GM12878 (cell line): ENCODE results near the gene GLT8D1. TPM values are rescaled to one million over a fixed set of nuclear protein-coding genes. Genes with fewer than 3 reads are reported as not detected.

ENCODE experiments used
- ATAC-seq: fragments of 200-7000 bp; cut with Tn5 transposase; 3 replicates; pipeline ENCODE4 v1.9.1; 2020; ENCODE audit warnings: mild to moderate bottlenecking, moderate library complexity
- BruUV-seq: library from RNA; stranded (reverse); fragments of 400-500 nt; replicated peaks from 2 replicates; lab custom pipeline; 2021; lab: Mats Ljungman, UMichigan
- CTCF ChIA-PET: fragments of 300-600 bp; sonication (Branson Sonifier 250); formaldehyde crosslinking; extraction: SDS; loops from one replicate; lab custom pipeline; 2021; ENCODE audit warnings: inconsistent platforms; lab: Yijun Ruan, JAX
- POLR2A ChIA-PET: fragments of 350-600 bp; formaldehyde crosslinking; extraction: SDS; loops from one replicate; lab custom pipeline; 2021; ENCODE audit warnings: inconsistent platforms; lab: Charles Lee
- RAD21 ChIA-PET: fragments of 300-600 bp; sonication (Branson Sonifier 250); formaldehyde crosslinking; loops from one replicate; lab custom pipeline; 2023; ENCODE audit warnings: antibody characterized with exemption; ENCODE audit not compliant: unreplicated experiment; lab: Charles Lee
- SMC1A ChIA-PET: fragments of 300-600 bp; sonication (Branson Sonifier 250); formaldehyde crosslinking; loops from one replicate; lab custom pipeline; 2023; ENCODE audit not compliant: unreplicated experiment, uncharacterized antibody; lab: Charles Lee
- DNase-seq: peaks from one replicate; pipeline ENCODE4 v3.0.0-alpha.2; 2011; ENCODE audit warnings: low read depth, low spot score
- FAIRE-seq: peaks from 3 replicates; lab custom pipeline; 2011; peaks lifted over from hg19 to GRCh38; lab: Jason Lieb, UNC
- H2AFZ ChIP-seq: 2 replicates; pipeline ENCODE4 v1.6.0; 2011; ENCODE audit warnings: low read depth, low read length, control low read depth; ENCODE audit not compliant: control insufficient read depth
- H3K27ac ChIP-seq: 2 replicates; pipeline ENCODE4 v1.5.1; 2011; ENCODE audit warnings: control low read depth; ENCODE audit not compliant: control insufficient read depth, insufficient read depth
- H3K27me3 ChIP-seq, 2 experiments: replicated peaks in 1 of 2; 2 replicates each; pipeline versions ENCODE4 v1.6.0 to v1.6.1; 2011; ENCODE audit warnings: low read length in 1 of 2; ENCODE audit not compliant: control insufficient read depth in 2 of 2, insufficient read depth in 2 of 2
- H3K36me3 ChIP-seq, 2 experiments: 2 replicates each; pipeline ENCODE4 v1.5.1; 2011; ENCODE audit warnings: low read length in 1 of 2; ENCODE audit not compliant: control insufficient read depth in 2 of 2, insufficient read depth in 2 of 2
- H3K4me1 ChIP-seq: 2 replicates; pipeline ENCODE4 v1.6.1; 2011; ENCODE audit warnings: mild to moderate bottlenecking, low read length, moderate library complexity, mixed read lengths; ENCODE audit not compliant: control insufficient read depth, insufficient read depth
- H3K4me2 ChIP-seq: 2 replicates; pipeline ENCODE4 v1.6.0; 2011; ENCODE audit warnings: control low read depth; ENCODE audit not compliant: control insufficient read depth, insufficient read depth
- H3K4me3 ChIP-seq: fragments of 200-600 bp; sonication (generic); 2 replicates; pipeline ENCODE4 v1.5.1; 2016
- H3K79me2 ChIP-seq: 2 replicates; pipeline ENCODE4 v1.6.0; 2011; ENCODE audit warnings: low read length; ENCODE audit not compliant: control insufficient read depth, insufficient read depth
- H3K9ac ChIP-seq: 2 replicates; pipeline ENCODE4 v1.8.0; 2011; ENCODE audit warnings: low read length, control low read depth, mixed read lengths; ENCODE audit not compliant: control insufficient read depth, insufficient read depth
- H3K9me3 ChIP-seq: replicated peaks from 3 replicates; pipeline ENCODE4 v1.5.1; 2011; ENCODE audit warnings: mild to moderate bottlenecking, low read length; ENCODE audit not compliant: control insufficient read depth, insufficient read depth
- H4K20me1 ChIP-seq: 2 replicates; pipeline ENCODE4 v1.6.0; 2011; ENCODE audit not compliant: control insufficient read depth, insufficient read depth
- CHD2 ChIP-seq: IDR thresholded peaks from 2 replicates; pipeline ENCODE4 v1.6.1; 2011; ENCODE audit warnings: low read depth, low read length, improper control_type of control experiment, borderline replicate concordance
- CUX1 ChIP-seq: IDR thresholded peaks from 2 replicates; pipeline ENCODE4 v1.6.1; 2012; ENCODE audit warnings: improper control_type of control experiment, low read depth, low read length; ENCODE audit not compliant: insufficient replicate concordance
- DPF2 ChIP-seq: fragments of 450-650 bp; IDR thresholded peaks from 2 replicates; pipeline ENCODE4 v1.6.1; 2017; ENCODE audit warnings: mild to moderate bottlenecking
- FOXK2 ChIP-seq: fragments of 450-650 bp; IDR thresholded peaks from 2 replicates; pipeline ENCODE4 v1.6.1; 2017; ENCODE audit warnings: mild to moderate bottlenecking, moderate library complexity
- IKZF2 ChIP-seq, 2 experiments: fragments of 450-650 bp; IDR thresholded peaks; 2 replicates each; pipeline ENCODE4 v1.6.1; 2017; ENCODE audit warnings: mild to moderate bottlenecking in 2 of 2, moderate library complexity in 2 of 2
- MEF2A ChIP-seq: IDR thresholded peaks from 2 replicates; pipeline ENCODE4 v1.6.1; 2011; ENCODE audit warnings: low read depth, mild to moderate bottlenecking, low read length, moderate library complexity; ENCODE audit not compliant: insufficient read depth
- MEF2B ChIP-seq: fragments of 450-650 bp; IDR thresholded peaks from 2 replicates; pipeline ENCODE4 v1.6.1; 2018; ENCODE audit warnings: mild to moderate bottlenecking, moderate library complexity; ENCODE audit not compliant: partially characterized antibody, poor library complexity, severe bottlenecking
- RAD51 ChIP-seq: fragments of 450-650 bp; IDR thresholded peaks from 2 replicates; pipeline ENCODE4 v1.6.1; 2016; ENCODE audit warnings: moderate library complexity, mild to moderate bottlenecking, inconsistent platforms
- SIX5 ChIP-seq: IDR thresholded peaks from 2 replicates; pipeline ENCODE4 v1.6.1; 2011; ENCODE audit warnings: mild to moderate bottlenecking, low read depth, low read length, moderate library complexity; ENCODE audit not compliant: severe bottlenecking
- SMAD1 ChIP-seq: fragments of 450-650 bp; IDR thresholded peaks from 2 replicates; pipeline ENCODE4 v1.6.1; 2018; ENCODE audit warnings: mild to moderate bottlenecking, low read depth; ENCODE audit not compliant: partially characterized antibody
- SPI1 ChIP-seq: IDR thresholded peaks from 2 replicates; pipeline ENCODE4 v1.6.1; 2011; ENCODE audit warnings: low read depth, mild to moderate bottlenecking, low read length, moderate library complexity, borderline replicate concordance; ENCODE audit not compliant: insufficient read depth
- STAT1 ChIP-seq: fragments of 450-650 bp; conservative IDR thresholded peaks from 2 replicates; pipeline ENCODE4 v1.6.1; 2014; ENCODE audit warnings: antibody characterized with exemption, mild to moderate bottlenecking
- TCF12 ChIP-seq: IDR thresholded peaks from 2 replicates; pipeline ENCODE4 v1.6.1; 2011; ENCODE audit warnings: low read depth, mild to moderate bottlenecking, low read length
- ZNF24 ChIP-seq: fragments of 450-650 bp; IDR thresholded peaks from 2 replicates; pipeline ENCODE4 v1.6.1; 2017; ENCODE audit warnings: antibody characterized with exemption, mild to moderate bottlenecking
- WGBS: methylation state at CpG from one replicate; pipeline ENCODE4 v1.1.6; 2016; ENCODE audit warnings: low lambda C conversion rate; ENCODE audit not compliant: insufficient replicate concordance, insufficient coverage; ENCODE audit errors: missing lambda C conversion rate; 5-methylcytosine and 5-hydroxymethylcytosine counted together
- in situ Hi-C: fragments of 300-500 bp; cut with MboI; formaldehyde crosslinking; loops from 9 replicates; pipeline ENCODE4 v1.14.3; 2018; ENCODE audit warnings: mixed read lengths
- intact Hi-C: fragments of 100-400 bp; cut with micrococcal nuclease; formaldehyde crosslinking; loops from one replicate; pipeline ENCODE4 v1.14.2; 2022; ENCODE audit not compliant: unreplicated experiment
- polyA plus RNA-seq, 11 experiments: library from polyadenylated mRNA; depleted of rRNA in 4 of 11; unstranded in 6 of 11; stranded (reverse) in 5 of 11; fragments of >200 nt; fragmentation: Nextera tagmentation in 4 of 11; fragmentation: Illumina TruSeq in 1 of 11; extraction: Ambion mirVana in 4 of 11; extraction: Trizol in 1 of 11; gene quantifications; 1 replicate in 1 of 11; 2 replicates in 10 of 11; pipeline versions ENCODE4 v1.2.1 to v1.2.3, GENCODE V29; 2011 to 2016; ENCODE audit warnings: inconsistent platforms in 2 of 11, missing spikeins in 2 of 11, low read depth in 1 of 11
- total RNA-seq, 4 experiments: library from RNA; depleted of rRNA in 3 of 4; stranded (reverse); fragments of >200 nt in 3 of 4; fragmentation: Illumina TruSeq in 1 of 4; extraction: Trizol in 1 of 4; gene quantifications; 2 replicates each; pipeline versions ENCODE4 v1.2.1 to v1.2.3, GENCODE V29; 2013 to 2021

Gene GLT8D1
- total and polyA plus RNA-seq, 10 of the 15 experiments (the other 5 are each of a cell fraction or from before 2014, with no cell fraction given): 25.3 to 73.4 (median 48.4) TPM

DNA sequence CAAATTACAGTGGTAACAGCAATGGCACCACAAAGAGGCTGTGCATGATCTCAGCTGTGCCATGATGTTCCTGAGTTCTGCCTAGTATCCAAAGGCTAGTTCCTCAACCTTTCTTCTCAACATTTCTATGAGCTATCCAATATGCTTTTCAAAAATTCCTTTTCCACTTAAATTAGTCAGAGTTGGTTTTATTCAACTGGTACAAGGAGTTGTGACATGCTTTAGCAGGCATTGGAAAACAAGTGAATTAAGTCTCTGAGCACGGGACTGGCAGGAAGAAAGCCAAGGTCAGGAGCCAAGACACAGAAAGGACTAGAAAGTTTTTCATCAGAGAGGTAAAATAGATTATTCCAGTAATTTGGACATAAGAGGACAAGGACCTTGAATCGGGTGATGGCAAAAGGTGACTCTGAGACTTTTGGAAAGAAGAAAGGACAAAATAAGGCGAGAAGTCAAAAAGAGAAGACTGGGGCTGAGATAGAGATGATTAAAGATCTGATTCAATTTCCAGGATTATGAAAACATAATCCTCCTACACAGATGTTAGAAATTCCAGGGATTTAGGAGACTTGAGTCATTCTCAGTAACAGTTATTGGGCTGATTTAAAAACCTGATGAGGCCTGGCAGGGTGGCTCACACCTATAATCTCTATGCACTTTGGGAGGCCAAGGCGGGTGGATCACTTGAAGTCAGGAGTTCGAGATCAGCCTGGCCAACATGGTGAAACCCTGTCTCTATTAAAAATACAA, 56.0 kb downstream of the GLT8D1 start:
- H3K27ac ChIP-seq: no peak overlapping the region
- no peaks in the 10 kb centered on the region for H3K79me2 ChIP-seq
- ATAC-seq: no peak
- no peak overlapping the region for H3K4me2 ChIP-seq
- FAIRE-seq: no peak
- no peaks in the 10 kb centered on the region for H3K4me1 ChIP-seq
- no TSS peak for BruUV-seq
- ChIA-PET CTCF (no interaction called here), POLR2A (interaction anchor here (0.7 kb wide), 1 partner anchor 33 kb away, joined by 10 read pairs; no protein-coding TSS in a partner anchor), SMC1A (interaction anchor here (1.1 kb wide), 1 partner anchor 23 kb away, joined by 3 read pairs; no protein-coding TSS in a partner anchor), RAD21 (no interaction called here)
- H3K9ac ChIP-seq: no peak overlapping the region
- no peak overlapping the region for H3K4me3 ChIP-seq
- TF ChIP-seq MEF2A (no peak), FOXK2 (no peak), CUX1 (no peak), IKZF2 (IDR thresholded peaks at IDR 0.05) (no peak), MEF2B (no peak), STAT1 (no peak), RAD51 (no peak), CHD2 (no peak), TCF12 (no peak), SPI1 (no peak), SIX5 (no peak), ZNF24 (no peak), SMAD1 (no peak), DPF2 (no peak)
- H2AFZ ChIP-seq: no peak overlapping the region
- intact Hi-C loops (no loop called here), in situ Hi-C loops (no loop called here)
- H3K36me3 ChIP-seq: peaks cover 7 to 11% of the 10 kb centered on the region in 2 experiments
- H3K9me3 ChIP-seq: no peaks in the 10 kb centered on the region
- no peak for DNase-seq
- H4K20me1 ChIP-seq: no peaks in the 10 kb centered on the region
- WGBS: 94% methylated on average over 5 of the region's 5 CpGs
- no peaks in the 10 kb centered on the region for H3K27me3 ChIP-seq
